ENCODE measurements around the gene KRT32.

KRT32 gene

GRCh38 chr17:41475421-41475820, 8.2 kb upstream of the KRT32 start:
- no peak for ATAC-seq
- no peak for TF ChIP-seq TOX (CRISPR knock-in tag; IDR thresholded peaks at IDR 0.05; ENCODE audit: borderline replicate concordance)
- no peak for TF ChIP-seq ARNTL (CRISPR knock-in tag; IDR thresholded peaks at IDR 0.05; ENCODE audit: borderline replicate concordance, low read depth)
- TF ChIP-seq GLIS3 (CRISPR knock-in tag; IDR thresholded peaks at IDR 0.05), result no peak

DNA sequence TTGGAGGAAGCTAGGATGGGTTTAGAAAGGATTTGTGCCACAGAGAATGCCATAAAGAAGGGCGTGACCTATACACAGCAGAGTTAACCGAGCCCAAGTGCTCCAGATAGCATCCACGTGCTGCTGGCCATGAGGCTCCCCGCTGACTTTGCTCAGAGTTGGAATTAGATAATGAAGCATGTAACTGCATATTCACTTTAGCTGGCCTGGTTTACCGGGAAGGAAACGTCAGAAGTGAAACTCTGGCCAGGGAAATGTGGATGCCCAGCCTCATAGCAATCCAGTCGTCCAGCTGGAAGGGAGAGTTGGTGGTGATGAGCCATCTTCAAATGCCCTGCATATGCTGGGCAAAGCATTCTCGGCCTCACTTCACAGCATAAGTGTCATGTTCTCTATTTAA, 7.7 kb upstream of the KRT32 start:
- no peak for ATAC-seq
- TF ChIP-seq ESRRG (CRISPR knock-in tag; IDR thresholded peaks at IDR 0.05), result no peak

GRCh38 chr17:41468346-41468745, 1.2 kb upstream of the KRT32 start:
- TF ChIP-seq GLIS3 (CRISPR knock-in tag; IDR thresholded peaks at IDR 0.05) (no peak), ZC3H10 (CRISPR knock-in tag; IDR thresholded peaks at IDR 0.05) (no peak), CREB5 (CRISPR knock-in tag; IDR thresholded peaks at IDR 0.05; ENCODE audit: low read depth) (no peak), PPARA (CRISPR knock-in tag; IDR thresholded peaks at IDR 0.05; ENCODE audit: borderline replicate concordance) (no peak), BACH2 (CRISPR knock-in tag; IDR thresholded peaks at IDR 0.05; ENCODE audit: borderline replicate concordance) (no peak), OSR1 (CRISPR knock-in tag; IDR thresholded peaks at IDR 0.05) (no peak), ESRRG (CRISPR knock-in tag; IDR thresholded peaks at IDR 0.05) (no peak), ISL1 (CRISPR knock-in tag; IDR thresholded peaks at IDR 0.05) (no peak), SNAI2 (CRISPR knock-in tag; IDR thresholded peaks at IDR 0.05) (no peak), TOX (CRISPR knock-in tag; IDR thresholded peaks at IDR 0.05; ENCODE audit: borderline replicate concordance) (no peak), RARB (CRISPR knock-in tag; IDR thresholded peaks at IDR 0.05) (no peak), ZFP3 (CRISPR knock-in tag; IDR thresholded peaks at IDR 0.05) (no peak), ZNF8 (CRISPR knock-in tag; IDR thresholded peaks at IDR 0.05) (no peak), ZNF565 (CRISPR knock-in tag; conservative IDR thresholded peaks at IDR 0.05; ENCODE audit: low read depth) (no peak)
- TF ChIP-seq, protein P1, sequence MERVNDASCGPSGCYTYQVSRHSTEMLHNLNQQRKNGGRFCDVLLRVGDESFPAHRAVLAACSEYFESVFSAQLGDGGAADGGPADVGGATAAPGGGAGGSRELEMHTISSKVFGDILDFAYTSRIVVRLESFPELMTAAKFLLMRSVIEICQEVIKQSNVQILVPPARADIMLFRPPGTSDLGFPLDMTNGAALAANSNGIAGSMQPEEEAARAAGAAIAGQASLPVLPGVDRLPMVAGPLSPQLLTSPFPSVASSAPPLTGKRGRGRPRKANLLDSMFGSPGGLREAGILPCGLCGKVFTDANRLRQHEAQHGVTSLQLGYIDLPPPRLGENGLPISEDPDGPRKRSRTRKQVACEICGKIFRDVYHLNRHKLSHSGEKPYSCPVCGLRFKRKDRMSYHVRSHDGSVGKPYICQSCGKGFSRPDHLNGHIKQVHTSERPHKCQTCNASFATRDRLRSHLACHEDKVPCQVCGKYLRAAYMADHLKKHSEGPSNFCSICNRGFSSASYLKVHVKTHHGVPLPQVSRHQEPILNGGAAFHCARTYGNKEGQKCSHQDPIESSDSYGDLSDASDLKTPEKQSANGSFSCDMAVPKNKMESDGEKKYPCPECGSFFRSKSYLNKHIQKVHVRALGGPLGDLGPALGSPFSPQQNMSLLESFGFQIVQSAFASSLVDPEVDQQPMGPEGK (CRISPR knock-in tag; IDR thresholded peaks at IDR 0.05; ENCODE audit: borderline replicate concordance), result no peak
- TF ChIP-seq, protein P2, sequence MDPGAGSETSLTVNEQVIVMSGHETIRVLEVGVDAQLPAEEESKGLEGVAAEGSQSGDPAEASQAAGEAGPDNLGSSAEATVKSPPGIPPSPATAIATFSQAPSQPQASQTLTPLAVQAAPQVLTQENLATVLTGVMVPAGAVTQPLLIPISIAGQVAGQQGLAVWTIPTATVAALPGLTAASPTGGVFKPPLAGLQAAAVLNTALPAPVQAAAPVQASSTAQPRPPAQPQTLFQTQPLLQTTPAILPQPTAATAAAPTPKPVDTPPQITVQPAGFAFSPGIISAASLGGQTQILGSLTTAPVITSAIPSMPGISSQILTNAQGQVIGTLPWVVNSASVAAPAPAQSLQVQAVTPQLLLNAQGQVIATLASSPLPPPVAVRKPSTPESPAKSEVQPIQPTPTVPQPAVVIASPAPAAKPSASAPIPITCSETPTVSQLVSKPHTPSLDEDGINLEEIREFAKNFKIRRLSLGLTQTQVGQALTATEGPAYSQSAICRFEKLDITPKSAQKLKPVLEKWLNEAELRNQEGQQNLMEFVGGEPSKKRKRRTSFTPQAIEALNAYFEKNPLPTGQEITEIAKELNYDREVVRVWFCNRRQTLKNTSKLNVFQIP (CRISPR knock-in tag; IDR thresholded peaks at IDR 0.05; ENCODE audit: borderline replicate concordance, low read depth), result no peak
- TF ChIP-seq, protein P3, sequence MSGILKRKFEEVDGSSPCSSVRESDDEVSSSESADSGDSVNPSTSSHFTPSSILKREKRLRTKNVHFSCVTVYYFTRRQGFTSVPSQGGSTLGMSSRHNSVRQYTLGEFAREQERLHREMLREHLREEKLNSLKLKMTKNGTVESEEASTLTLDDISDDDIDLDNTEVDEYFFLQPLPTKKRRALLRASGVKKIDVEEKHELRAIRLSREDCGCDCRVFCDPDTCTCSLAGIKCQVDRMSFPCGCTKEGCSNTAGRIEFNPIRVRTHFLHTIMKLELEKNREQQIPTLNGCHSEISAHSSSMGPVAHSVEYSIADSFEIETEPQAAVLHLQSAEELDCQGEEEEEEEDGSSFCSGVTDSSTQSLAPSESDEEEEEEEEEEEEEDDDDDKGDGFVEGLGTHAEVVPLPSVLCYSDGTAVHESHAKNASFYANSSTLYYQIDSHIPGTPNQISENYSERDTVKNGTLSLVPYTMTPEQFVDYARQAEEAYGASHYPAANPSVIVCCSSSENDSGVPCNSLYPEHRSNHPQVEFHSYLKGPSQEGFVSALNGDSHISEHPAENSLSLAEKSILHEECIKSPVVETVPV (CRISPR knock-in tag; IDR thresholded peaks at IDR 0.05), result no peak
- TF ChIP-seq, protein P4, sequence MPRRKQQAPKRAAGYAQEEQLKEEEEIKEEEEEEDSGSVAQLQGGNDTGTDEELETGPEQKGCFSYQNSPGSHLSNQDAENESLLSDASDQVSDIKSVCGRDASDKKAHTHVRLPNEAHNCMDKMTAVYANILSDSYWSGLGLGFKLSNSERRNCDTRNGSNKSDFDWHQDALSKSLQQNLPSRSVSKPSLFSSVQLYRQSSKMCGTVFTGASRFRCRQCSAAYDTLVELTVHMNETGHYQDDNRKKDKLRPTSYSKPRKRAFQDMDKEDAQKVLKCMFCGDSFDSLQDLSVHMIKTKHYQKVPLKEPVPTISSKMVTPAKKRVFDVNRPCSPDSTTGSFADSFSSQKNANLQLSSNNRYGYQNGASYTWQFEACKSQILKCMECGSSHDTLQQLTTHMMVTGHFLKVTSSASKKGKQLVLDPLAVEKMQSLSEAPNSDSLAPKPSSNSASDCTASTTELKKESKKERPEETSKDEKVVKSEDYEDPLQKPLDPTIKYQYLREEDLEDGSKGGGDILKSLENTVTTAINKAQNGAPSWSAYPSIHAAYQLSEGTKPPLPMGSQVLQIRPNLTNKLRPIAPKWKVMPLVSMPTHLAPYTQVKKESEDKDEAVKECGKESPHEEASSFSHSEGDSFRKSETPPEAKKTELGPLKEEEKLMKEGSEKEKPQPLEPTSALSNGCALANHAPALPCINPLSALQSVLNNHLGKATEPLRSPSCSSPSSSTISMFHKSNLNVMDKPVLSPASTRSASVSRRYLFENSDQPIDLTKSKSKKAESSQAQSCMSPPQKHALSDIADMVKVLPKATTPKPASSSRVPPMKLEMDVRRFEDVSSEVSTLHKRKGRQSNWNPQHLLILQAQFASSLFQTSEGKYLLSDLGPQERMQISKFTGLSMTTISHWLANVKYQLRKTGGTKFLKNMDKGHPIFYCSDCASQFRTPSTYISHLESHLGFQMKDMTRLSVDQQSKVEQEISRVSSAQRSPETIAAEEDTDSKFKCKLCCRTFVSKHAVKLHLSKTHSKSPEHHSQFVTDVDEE (CRISPR knock-in tag; IDR thresholded peaks at IDR 0.05), result no peak
- no peak for ATAC-seq

DNA sequence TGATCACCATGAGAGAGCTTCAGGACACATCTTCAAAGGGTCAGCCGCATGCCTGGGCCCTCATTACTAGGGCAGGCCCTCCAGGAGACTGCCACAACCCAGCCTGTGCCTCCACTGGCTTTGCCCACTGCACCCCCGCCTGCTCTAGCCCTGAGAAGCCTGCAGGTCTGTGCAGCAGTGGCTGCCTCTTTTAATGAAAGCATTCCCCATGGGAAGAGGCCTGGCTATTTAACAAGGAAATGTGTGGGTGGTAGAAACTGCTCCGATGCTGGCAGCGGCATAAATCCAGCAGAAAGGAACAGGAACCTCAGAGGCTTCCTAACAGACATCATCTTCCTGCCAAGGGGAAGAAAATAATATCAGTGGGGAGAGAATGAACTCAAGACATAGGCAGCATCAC, 375 bp upstream of the KRT32 start:
- TF ChIP-seq SNAI2 (CRISPR knock-in tag; IDR thresholded peaks at IDR 0.05), result no peak

More for the DNA sequence above, 375 bp upstream of the KRT32 start:
- ATAC-seq, result no peak

Measured in SK-N-SH treated with all-trans-retinoic acid at 6 μM for 48 hours (cell line).